ENCODE measurements around the gene LSM14A. TPM values are rescaled to one million over a fixed set of nuclear protein-coding genes. Genes with fewer than 3 reads are reported as not detected.
"Not testable (repeated sequence)": the region's sequence is repeated elsewhere in the genome, so short reads cannot be mapped to it uniquely, and the experiment has no call there.

The LSM14A gene
- polyA plus RNA-seq, 4 donors: 53.0 to 106 (median 73.0) TPM

DNA sequence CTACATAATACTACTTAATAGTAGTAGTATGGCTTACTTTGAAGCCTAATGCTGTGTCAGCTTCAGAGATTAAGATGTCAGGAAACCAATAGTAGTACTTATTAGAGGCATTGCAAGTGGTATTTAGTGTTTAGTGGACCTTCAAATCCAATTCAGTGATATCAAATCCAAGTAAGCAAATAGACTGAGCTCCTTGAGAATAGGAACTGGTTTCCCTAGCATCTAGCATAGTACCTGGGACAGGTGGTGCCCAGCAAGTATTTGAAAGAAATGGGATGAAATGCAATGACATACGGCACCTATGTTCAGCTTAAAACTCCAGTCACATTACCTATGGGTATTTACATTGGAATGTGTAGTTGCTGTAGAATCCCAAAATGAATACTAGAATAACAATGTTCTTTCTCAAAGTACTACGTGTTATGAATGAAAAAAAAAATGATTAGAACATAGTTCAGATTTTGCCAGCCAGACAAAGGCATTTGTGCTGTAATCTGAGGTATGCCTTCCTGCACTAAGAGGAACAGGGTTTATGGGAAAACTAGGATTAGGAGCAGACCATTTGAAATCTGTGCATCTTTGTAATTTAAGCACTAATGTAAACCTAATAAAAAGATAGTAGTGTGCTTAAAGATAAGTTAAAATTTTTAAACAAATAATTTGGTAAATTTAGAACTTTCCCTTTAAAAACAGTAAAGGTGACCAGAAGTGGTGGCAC lies 17.1 kb downstream of the LSM14A start:
- peaks cover 0 to 12% (median 5%) of the 10 kb centered on the region in 3 donors for H3K36me3 ChIP-seq (ENCODE audit: control insufficient read depth in 3 of 3, insufficient read depth in 2 of 3, low read depth in 1 of 3, low read length in 3 of 3)
- WGBS, 3 donors: 59 to 77% (median 69%) methylated on average over 2 of the region's 2 CpGs
- H3K9me3 ChIP-seq (ENCODE audit: control insufficient read depth in 2 of 2, insufficient read depth in 1 of 2, low read depth in 1 of 2, low read length in 1 of 2): no peaks in the 10 kb centered on the region
- H3K4me1 ChIP-seq (ENCODE audit: control insufficient read depth in 3 of 3, insufficient read depth in 2 of 3, low read depth in 1 of 3, low read length in 2 of 3): peaks cover 0 to 8% (median 2%) of the 10 kb centered on the region in 3 donors
- FAIRE-seq (no peak), DNase-seq (no peak)
- no peak overlapping the region for H3K27ac ChIP-seq (ENCODE audit: low read depth in 1 of 3, low read length in 2 of 3)
- no peak overlapping the region for H3K4me3 ChIP-seq (ENCODE audit: low read depth in 1 of 3, low read length in 3 of 3)
- H3K27me3 ChIP-seq (ENCODE audit: control insufficient read depth in 3 of 3, insufficient read depth in 3 of 3, low read length in 3 of 3): no peaks in the 10 kb centered on the region

DNA sequence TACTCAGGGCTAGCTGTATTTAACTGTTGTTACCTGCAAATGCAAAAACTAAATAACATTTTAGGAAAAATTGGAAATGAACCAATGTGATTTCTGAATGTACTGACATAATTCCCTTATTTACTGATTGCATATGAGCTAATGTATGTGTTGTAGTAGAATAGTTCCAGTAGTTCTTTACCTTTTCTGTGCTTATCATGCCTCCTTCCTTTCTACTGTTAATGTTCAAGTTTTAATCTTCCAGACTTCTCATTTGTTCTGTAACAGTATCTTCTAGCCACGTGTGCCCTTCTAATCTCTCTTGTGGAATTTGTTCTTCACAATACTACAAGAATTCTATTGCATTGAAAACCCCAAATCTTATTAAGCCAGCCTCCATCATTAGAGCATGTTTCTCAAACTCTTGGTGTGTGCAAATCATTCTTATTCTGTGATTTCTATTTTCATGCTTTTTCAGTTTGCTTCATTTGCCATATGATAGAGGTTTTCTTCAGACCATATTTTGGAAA lies 17.7 kb downstream of the LSM14A start:
- peaks cover 0 to 8% (median 2%) of the 10 kb centered on the region in 3 donors for H3K4me1 ChIP-seq (ENCODE audit: control insufficient read depth in 3 of 3, insufficient read depth in 2 of 3, low read depth in 1 of 3, low read length in 2 of 3)
- H3K36me3 ChIP-seq (ENCODE audit: control insufficient read depth in 3 of 3, insufficient read depth in 2 of 3, low read depth in 1 of 3, low read length in 3 of 3): peaks cover 2 to 12% (median 7%) of the 10 kb centered on the region in 3 donors
- DNase-seq: no peak
- FAIRE-seq: no peak
- H3K27ac ChIP-seq (ENCODE audit: low read depth in 1 of 3, low read length in 2 of 3): no peak overlapping the region
- no peaks in the 10 kb centered on the region for H3K9me3 ChIP-seq (ENCODE audit: control insufficient read depth in 2 of 2, insufficient read depth in 1 of 2, low read depth in 1 of 2, low read length in 1 of 2)
- 6 to 18% (median 12%) methylated on average over 1 of the region's 1 CpG for WGBS, 3 donors
- H3K4me3 ChIP-seq (ENCODE audit: low read depth in 1 of 3, low read length in 3 of 3): no peak overlapping the region
- no peaks in the 10 kb centered on the region for H3K27me3 ChIP-seq (ENCODE audit: control insufficient read depth in 3 of 3, insufficient read depth in 3 of 3, low read length in 3 of 3)

DNA sequence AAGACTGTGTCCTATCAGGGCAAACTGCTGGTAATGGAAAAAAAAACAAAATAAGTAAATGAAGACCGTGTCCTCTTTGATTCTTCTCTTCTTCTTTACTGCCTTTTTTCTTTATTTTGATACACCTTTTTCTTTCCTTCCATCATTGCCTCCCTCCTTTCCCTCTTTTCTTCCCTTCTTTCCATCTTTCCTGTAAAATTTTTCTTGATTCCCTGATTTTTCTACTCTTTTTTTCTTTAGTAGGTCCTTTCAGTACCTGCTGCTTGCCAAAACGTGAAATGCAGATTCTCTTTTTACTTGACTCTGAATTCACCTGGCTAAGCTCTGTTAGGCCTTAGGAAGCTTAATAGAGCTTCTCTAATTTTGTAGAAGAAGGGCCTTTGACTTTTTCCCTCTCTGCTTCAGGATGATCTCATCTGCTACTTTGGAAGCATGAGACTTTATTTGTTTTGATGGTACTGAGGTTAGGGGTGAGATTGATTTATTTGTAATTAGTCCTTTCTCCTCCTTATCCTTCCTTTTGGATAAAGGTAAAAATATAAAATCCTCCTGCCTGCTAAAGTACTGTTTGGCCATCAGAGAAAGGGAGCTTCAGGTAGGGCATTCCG lies 19.2 kb downstream of the LSM14A start:
- H3K27me3 ChIP-seq (ENCODE audit: control insufficient read depth in 3 of 3, insufficient read depth in 3 of 3, low read length in 3 of 3): no peaks in the 10 kb centered on the region
- H3K36me3 ChIP-seq (ENCODE audit: control insufficient read depth in 3 of 3, insufficient read depth in 2 of 3, low read depth in 1 of 3, low read length in 3 of 3): peaks cover 7 to 13% (median 9%) of the 10 kb centered on the region in 3 donors
- DNase-seq: no peak
- no peak overlapping the region for H3K4me3 ChIP-seq (ENCODE audit: low read depth in 1 of 3, low read length in 3 of 3)
- WGBS, 3 donors: 67 to 73% (median 72%) methylated on average over 3 of the region's 3 CpGs
- FAIRE-seq: no peak
- H3K27ac ChIP-seq (ENCODE audit: low read depth in 1 of 3, low read length in 2 of 3): no peak overlapping the region
- peaks cover 0 to 4% (median 0%) of the 10 kb centered on the region in 3 donors for H3K4me1 ChIP-seq (ENCODE audit: control insufficient read depth in 3 of 3, insufficient read depth in 2 of 3, low read depth in 1 of 3, low read length in 2 of 3)
- H3K9me3 ChIP-seq (ENCODE audit: control insufficient read depth in 2 of 2, insufficient read depth in 1 of 2, low read depth in 1 of 2, low read length in 1 of 2): no peaks in the 10 kb centered on the region

DNA sequence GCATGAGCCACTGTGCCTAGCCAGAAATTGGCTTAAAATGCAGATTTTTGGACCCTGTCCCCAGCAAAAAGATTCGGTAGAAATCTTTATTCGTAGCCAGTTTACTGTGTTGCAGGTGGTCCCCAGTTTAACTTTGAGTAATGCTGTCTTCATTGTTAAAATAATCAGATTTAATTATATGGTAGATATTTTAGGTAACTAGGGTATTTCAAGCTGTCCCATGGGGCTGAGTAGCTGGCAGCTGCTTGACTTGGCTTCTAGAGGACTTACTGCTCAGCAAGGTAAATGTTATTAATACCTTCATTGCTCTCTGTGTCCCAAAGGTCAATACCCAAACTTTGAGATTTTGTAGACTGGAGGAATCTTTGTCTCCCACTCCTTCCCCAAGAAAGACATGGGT lies 21.1 kb downstream of the LSM14A start:
- DNase-seq (no peak), FAIRE-seq (no peak)
- Histone ChIP-seq H3K27me3 (ENCODE audit: control insufficient read depth in 3 of 3, insufficient read depth in 3 of 3, low read length in 3 of 3) (no peaks in the 10 kb centered on the region), H3K9me3 (ENCODE audit: control insufficient read depth in 2 of 2, insufficient read depth in 1 of 2, low read depth in 1 of 2, low read length in 1 of 2) (no peaks in the 10 kb centered on the region), H3K36me3 (ENCODE audit: control insufficient read depth in 3 of 3, insufficient read depth in 2 of 3, low read depth in 1 of 3, low read length in 3 of 3) (peaks cover 7 to 23% (median 11%) of the 10 kb centered on the region in 3 donors), H3K27ac (ENCODE audit: low read depth in 1 of 3, low read length in 2 of 3) (no peak overlapping the region), H3K4me3 (ENCODE audit: low read depth in 1 of 3, low read length in 3 of 3) (no peak overlapping the region), H3K4me1 (ENCODE audit: control insufficient read depth in 3 of 3, insufficient read depth in 2 of 3, low read depth in 1 of 3, low read length in 2 of 3) (no peaks in the 10 kb centered on the region)
- WGBS, 3 donors: 87 to 95% (median 90%) methylated on average over 2 of the region's 2 CpGs

DNA sequence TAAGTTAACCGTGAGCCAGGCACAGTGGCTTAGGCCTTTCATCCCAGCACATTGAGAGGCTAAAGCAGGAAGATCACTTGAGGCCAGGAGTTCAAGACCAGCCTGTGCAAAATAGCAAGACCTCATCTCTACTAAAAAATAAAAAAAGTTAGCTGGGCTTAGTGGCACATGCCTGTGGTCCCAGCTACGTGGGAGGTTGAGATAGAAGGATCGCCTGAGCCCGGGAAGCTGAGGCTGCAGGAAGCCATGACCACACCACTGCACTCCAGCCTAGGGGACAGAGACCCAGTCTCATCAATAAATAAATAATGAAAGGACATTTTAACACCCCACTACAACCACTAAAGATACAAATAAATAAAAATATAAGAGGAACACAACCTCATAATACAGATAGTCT lies 21.6 kb downstream of the LSM14A start:
- Histone ChIP-seq H3K36me3 (ENCODE audit: control insufficient read depth in 3 of 3, insufficient read depth in 2 of 3, low read depth in 1 of 3, low read length in 3 of 3) (peaks cover 7 to 28% (median 11%) of the 10 kb centered on the region in 3 donors), H3K4me3 (ENCODE audit: low read depth in 1 of 3, low read length in 3 of 3) (no peak overlapping the region), H3K27ac (ENCODE audit: low read depth in 1 of 3, low read length in 2 of 3) (no peak overlapping the region), H3K9me3 (ENCODE audit: control insufficient read depth in 2 of 2, insufficient read depth in 1 of 2, low read depth in 1 of 2, low read length in 1 of 2) (no peaks in the 10 kb centered on the region), H3K4me1 (ENCODE audit: control insufficient read depth in 3 of 3, insufficient read depth in 2 of 3, low read depth in 1 of 3, low read length in 2 of 3) (no peaks in the 10 kb centered on the region), H3K27me3 (ENCODE audit: control insufficient read depth in 3 of 3, insufficient read depth in 3 of 3, low read length in 3 of 3) (no peaks in the 10 kb centered on the region)
- 86 to 93% (median 87%) methylated on average over 4 of the region's 4 CpGs for WGBS, 3 donors
- FAIRE-seq (no peak), DNase-seq (no peak)

DNA sequence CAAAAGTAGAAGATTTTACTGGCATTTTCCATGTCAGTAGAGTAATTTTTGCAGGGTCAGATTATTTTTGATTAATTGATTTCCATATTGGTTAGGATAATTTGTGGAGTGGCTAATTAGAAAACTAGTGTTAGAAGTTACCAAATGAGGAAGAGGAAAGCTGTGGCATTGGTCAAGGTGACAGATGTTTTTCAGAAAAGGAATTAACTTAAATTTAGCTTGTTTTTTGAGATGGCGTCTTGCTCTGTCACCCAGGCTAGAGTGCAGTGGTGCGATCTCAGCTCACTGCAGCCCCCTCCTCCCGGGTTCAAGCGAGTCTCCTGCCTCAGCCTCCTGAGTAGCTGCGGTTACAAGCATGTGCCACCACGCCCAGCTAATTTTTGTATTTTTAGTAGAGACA lies 28.8 kb downstream of the LSM14A start:
- H3K9me3 ChIP-seq (ENCODE audit: control insufficient read depth in 2 of 2, insufficient read depth in 1 of 2, low read depth in 1 of 2, low read length in 1 of 2): no peaks in the 10 kb centered on the region
- H3K36me3 ChIP-seq (ENCODE audit: control insufficient read depth in 3 of 3, insufficient read depth in 2 of 3, low read depth in 1 of 3, low read length in 3 of 3): peaks cover 0 to 43% (median 5%) of the 10 kb centered on the region in 3 donors
- H3K27me3 ChIP-seq (ENCODE audit: control insufficient read depth in 3 of 3, insufficient read depth in 3 of 3, low read length in 3 of 3): no peaks in the 10 kb centered on the region
- no peak for DNase-seq
- H3K4me1 ChIP-seq (ENCODE audit: control insufficient read depth in 3 of 3, insufficient read depth in 2 of 3, low read depth in 1 of 3, low read length in 2 of 3): no peaks in the 10 kb centered on the region
- FAIRE-seq: no peak
- no peak overlapping the region for H3K27ac ChIP-seq (ENCODE audit: low read depth in 1 of 3, low read length in 2 of 3)
- H3K4me3 ChIP-seq (ENCODE audit: low read depth in 1 of 3, low read length in 3 of 3): no peak overlapping the region
- 86 to 97% (median 95%) methylated on average over 6 of the region's 6 CpGs for WGBS, 3 donors

DNA sequence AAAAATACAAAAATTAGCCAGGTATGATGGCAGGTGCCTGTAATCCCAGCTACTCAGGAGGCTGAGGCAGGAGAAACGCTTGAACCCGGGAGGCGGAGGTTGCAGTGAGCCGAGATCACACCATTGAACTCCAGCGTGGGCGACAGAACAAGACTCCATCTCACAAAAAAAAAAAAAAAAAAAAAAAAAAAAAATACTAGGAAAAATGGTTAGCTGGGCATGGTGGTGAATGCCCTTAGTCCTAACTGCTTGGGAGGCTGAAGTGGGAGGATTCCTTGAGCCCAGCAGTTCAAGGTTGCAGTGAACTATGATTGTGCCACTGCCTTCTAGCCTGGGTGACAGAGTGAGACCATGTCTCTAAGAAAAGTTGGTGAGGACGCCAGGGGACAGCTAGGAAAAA lies 33.0 kb downstream of the LSM14A start:
- WGBS, 3 donors: 95 to 99% (median 95%) methylated on average over 7 of the region's 7 CpGs
- peaks cover 2 to 39% (median 5%) of the 10 kb centered on the region in 3 donors for H3K36me3 ChIP-seq (ENCODE audit: control insufficient read depth in 3 of 3, insufficient read depth in 2 of 3, low read depth in 1 of 3, low read length in 3 of 3)
- not testable (repeated sequence) for H3K27me3 ChIP-seq (ENCODE audit: control insufficient read depth in 3 of 3, insufficient read depth in 3 of 3, low read length in 3 of 3); FAIRE-seq; H3K9me3 ChIP-seq (ENCODE audit: control insufficient read depth in 2 of 2, insufficient read depth in 1 of 2, low read depth in 1 of 2, low read length in 1 of 2); H3K4me3 ChIP-seq (ENCODE audit: low read depth in 1 of 3, low read length in 3 of 3); DNase-seq; H3K4me1 ChIP-seq (ENCODE audit: control insufficient read depth in 3 of 3, insufficient read depth in 2 of 3, low read depth in 1 of 3, low read length in 2 of 3); H3K27ac ChIP-seq (ENCODE audit: low read depth in 1 of 3, low read length in 2 of 3)

DNA sequence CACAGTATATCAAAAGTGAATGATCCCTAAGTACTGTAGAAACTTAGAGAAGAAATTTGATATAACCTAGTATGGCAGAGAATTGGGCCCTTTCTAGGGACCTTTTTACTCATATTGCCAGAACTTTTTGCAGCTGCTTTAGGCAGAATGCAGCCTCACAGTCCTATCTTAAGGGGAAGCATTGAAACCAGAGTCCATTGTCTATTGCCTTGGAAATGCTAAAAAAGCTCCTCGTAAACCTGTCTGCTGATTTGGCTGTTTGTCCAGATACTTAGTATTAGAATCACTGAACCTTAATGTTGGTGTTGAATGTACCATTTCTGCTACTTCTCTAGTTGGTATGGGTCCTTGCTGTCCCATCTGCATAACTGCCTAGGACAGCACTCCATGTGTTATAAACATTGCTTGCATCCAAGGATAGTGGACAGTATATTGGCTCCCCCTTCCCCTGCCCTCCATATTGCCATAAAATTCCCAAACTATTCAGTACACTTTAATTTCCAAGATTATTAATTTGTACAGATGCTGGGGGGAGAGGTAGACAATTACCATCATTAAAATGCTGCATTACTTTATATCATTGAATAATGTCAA lies 36.1 kb downstream of the LSM14A start:
- Histone ChIP-seq H3K36me3 (ENCODE audit: control insufficient read depth in 3 of 3, insufficient read depth in 2 of 3, low read depth in 1 of 3, low read length in 3 of 3) (peaks cover 2 to 42% (median 5%) of the 10 kb centered on the region in 3 donors), H3K4me3 (ENCODE audit: low read depth in 1 of 3, low read length in 3 of 3) (no peak overlapping the region), H3K27ac (ENCODE audit: low read depth in 1 of 3, low read length in 2 of 3) (no peak overlapping the region), H3K27me3 (ENCODE audit: control insufficient read depth in 3 of 3, insufficient read depth in 3 of 3, low read length in 3 of 3) (no peaks in the 10 kb centered on the region), H3K9me3 (ENCODE audit: control insufficient read depth in 2 of 2, insufficient read depth in 1 of 2, low read depth in 1 of 2, low read length in 1 of 2) (no peaks in the 10 kb centered on the region), H3K4me1 (ENCODE audit: control insufficient read depth in 3 of 3, insufficient read depth in 2 of 3, low read depth in 1 of 3, low read length in 2 of 3) (no peaks in the 10 kb centered on the region)
- DNase-seq (no peak), FAIRE-seq (no peak)
- WGBS, 3 donors: 96 to 100% (median 100%) methylated on average over 1 of the region's 1 CpG
